Astrocyte of the cerebellum (primary cell): ENCODE results near the gene SMYD3.

Experiments used
- DNase-seq: peaks from one replicate; pipeline ENCODE4 v3.0.0-alpha.2; 2011; ENCODE audit warnings: low read depth
- H3K4me3 ChIP-seq: 2 replicates; pipeline ENCODE4 v1.5.1; 2011; ENCODE audit warnings: mild to moderate bottlenecking, low read depth, low read length, moderate library complexity
- in situ Hi-C: cut with HindIII; loops from 2 replicates; pipeline ENCODE4 v1.10.0; 2017; ENCODE audit warnings: low sequenced_read_pairs
- TF ChIP-seq, protein P1 (sequence below): IDR thresholded peaks from 2 replicates; pipeline ENCODE4 v1.5.1; 2012; ENCODE audit warnings: low read length, low read depth, moderate library complexity, mild to moderate bottlenecking; ENCODE audit errors: missing control alignments

Gene SMYD3

DNA sequence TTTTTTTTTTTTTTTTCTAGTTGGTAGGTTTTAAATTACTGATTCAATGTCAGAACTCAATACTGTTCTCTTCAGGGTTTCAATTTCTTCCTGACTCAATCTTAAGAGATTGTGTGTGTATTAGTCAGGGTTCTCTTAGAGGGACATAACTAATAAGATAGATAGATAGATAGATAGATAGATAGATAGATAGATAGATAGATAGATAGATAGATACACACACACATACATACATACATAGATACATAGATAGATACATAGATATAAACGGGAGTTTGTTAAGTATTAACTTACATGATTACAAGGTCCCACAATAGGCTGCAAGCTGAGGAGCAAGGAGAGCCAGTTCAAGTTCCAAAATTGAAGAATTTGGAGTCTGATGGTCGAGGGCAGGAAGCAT, 251.3 kb downstream of the SMYD3 start:
- no peak overlapping the region for H3K4me3 ChIP-seq
- in situ Hi-C loops, result loop anchor here (25.0 kb wide), 1 partner anchor 218 kb away; no protein-coding TSS in a partner anchor
- DNase-seq, result no peak
- TF ChIP-seq, protein P1, sequence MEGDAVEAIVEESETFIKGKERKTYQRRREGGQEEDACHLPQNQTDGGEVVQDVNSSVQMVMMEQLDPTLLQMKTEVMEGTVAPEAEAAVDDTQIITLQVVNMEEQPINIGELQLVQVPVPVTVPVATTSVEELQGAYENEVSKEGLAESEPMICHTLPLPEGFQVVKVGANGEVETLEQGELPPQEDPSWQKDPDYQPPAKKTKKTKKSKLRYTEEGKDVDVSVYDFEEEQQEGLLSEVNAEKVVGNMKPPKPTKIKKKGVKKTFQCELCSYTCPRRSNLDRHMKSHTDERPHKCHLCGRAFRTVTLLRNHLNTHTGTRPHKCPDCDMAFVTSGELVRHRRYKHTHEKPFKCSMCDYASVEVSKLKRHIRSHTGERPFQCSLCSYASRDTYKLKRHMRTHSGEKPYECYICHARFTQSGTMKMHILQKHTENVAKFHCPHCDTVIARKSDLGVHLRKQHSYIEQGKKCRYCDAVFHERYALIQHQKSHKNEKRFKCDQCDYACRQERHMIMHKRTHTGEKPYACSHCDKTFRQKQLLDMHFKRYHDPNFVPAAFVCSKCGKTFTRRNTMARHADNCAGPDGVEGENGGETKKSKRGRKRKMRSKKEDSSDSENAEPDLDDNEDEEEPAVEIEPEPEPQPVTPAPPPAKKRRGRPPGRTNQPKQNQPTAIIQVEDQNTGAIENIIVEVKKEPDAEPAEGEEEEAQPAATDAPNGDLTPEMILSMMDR, result no peak

GRCh38 chr1:246254854-246255253, 252.2 kb downstream of the SMYD3 start:
- H3K4me3 ChIP-seq, result no peak overlapping the region
- DNase-seq, result no peak
- TF ChIP-seq, protein P1, result no peak
- in situ Hi-C loops, result loop anchor here (25.0 kb wide), 1 partner anchor 218 kb away; no protein-coding TSS in a partner anchor

DNA sequence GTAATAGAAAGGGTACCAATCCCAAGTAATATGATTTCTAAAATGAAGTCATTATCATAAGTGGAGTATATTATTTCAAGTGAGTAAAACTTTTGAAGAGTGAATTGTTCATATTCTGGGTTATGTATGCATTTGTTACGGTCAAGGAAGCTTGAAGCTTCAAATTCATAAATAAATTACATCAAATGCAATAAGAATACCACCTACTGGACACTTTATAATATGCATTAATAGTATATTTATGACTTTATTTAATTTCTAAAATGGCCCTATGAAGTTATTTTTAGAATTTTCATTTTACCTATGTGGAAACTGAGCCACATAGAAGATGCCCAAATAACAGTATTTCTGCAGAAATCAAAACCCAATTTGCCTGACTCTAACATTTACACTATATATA, 260.6 kb downstream of the SMYD3 start:
- H3K4me3 ChIP-seq, result no peak overlapping the region
- no peak for DNase-seq
- in situ Hi-C loops, result no loop called here
- TF ChIP-seq, protein P1, result no peak

DNA sequence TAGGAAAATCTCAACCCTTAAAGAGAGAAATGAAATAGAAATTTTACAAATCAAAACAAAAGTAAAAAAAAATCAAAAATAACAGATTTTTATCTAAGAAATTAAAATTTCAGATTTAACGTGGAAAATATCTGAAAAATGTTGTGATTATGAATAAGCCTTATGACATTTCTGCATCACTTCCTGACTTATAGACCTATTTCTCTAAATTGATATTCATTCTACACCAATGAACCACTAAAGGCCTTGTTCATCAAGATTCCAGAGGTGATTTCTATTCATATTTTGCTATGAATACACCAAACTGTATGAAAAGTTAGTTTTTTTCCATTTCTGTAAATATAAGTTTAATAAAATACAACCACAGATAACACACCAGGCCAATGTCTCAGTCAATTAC, 261.5 kb downstream of the SMYD3 start:
- no peak overlapping the region for H3K4me3 ChIP-seq
- in situ Hi-C loops, result no loop called here
- no peak for DNase-seq
- TF ChIP-seq, protein P1, result no peak

DNA sequence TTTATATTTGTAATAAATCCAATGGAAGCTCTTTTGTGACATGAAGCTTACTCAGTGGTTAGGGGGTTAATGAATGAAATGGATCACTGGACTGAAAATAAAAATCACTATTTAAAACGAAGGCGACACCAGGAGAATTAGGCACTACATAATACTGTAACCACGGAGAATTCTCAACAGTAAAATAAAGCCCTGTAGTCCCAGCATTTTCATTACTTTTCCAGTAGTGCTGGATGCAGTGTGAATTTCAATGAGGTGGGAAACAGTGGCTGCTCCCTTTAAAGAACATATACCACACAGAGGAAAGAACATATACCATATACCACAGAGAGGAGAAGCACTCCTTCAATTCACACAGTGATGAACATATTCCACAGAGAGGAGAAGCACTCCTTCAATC, 275.0 kb downstream of the SMYD3 start:
- DNase-seq, result no peak
- no peak overlapping the region for H3K4me3 ChIP-seq
- TF ChIP-seq, protein P1, result no peak
- in situ Hi-C loops, result no loop called here

DNA sequence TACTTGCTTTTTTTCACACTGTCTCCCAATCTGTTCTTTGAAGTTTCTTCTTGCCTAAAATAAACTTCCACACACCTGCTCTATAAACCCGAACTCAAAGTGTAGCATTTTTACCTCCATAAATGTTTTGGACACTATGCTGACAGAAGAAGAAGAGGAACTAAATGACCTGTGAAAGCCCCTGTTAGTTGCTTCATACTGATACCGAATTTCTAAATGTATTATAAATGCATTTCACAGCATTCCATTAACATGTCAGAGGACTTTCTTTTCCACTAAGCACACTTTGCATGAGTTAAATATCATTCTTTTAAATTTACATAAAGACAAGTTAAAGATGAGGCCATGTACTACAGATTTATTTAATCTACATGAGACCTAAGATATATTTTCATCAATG, 281.0 kb downstream of the SMYD3 start:
- in situ Hi-C loops, result no loop called here
- TF ChIP-seq, protein P1, result no peak
- no peak for DNase-seq

DNA sequence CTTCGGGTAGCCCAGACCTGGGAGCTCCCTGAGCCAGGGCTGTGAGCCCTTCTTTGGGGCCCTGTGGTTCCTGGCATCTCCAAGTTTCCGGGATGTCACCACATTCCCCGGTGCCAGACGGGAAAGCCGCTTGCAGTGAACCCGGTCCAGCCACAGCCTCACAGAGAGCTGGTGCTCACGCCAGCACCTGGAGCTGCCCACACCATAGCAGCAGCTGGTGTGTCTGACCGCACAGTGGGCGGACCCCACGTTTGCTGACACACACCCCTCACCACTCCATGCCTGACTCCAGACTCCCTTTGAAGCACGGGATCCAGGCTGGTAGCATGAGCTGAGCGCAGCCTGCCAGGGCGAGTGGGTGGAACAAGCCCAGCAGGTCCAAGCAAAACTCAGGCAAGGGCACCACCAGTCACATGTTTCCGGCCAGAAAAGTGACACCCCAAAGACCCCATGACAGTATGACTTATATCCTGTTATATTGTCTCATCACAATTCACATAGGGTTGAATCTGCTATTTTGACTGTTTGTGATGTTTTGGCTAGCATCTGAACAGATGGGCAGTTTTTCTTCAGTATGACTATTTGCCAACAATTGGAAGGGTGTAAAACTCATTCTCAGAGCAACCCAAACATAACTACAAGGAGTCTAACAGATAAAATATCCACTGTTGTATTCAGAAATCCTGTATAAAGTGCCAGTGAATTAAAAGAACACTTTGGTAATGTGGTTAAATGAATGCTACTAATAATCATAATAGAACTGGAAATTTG, 285.4 kb downstream of the SMYD3 start:
- no peak for DNase-seq

More for the DNA sequence above, 281.0 kb downstream of the SMYD3 start:
- H3K4me3 ChIP-seq, result no peak overlapping the region

More for the DNA sequence above, 285.4 kb downstream of the SMYD3 start:
- TF ChIP-seq, protein P1, result no peak
- no peak overlapping the region for H3K4me3 ChIP-seq
- in situ Hi-C loops, result no loop called here
